Measurements from ENCODE around the gene TP63.

- TF ChIP-seq CTCF (IDR thresholded peaks at IDR 0.05): no peak
- no peak for TF ChIP-seq POLR2A (IDR thresholded peaks at IDR 0.05)
These were observed 161.1 kb downstream of the TP63 start for GRCh38 chr3:189792046-189792929.

All from adrenal gland (tissue), 5 donors.